Stimulated activated CD8-positive, alpha-beta memory T cell treated with anti-CD3 and anti-CD28 coated beads, Interleukin-15, amount 100 ng/mL, for 48 hours (primary cell): ENCODE measurements around the gene RBPMS2.

Experiments used
- DNase-seq, 2 donors: peaks; one replicate each; pipeline ENCODE4 v3.0.0-alpha.2; 2020; ENCODE audit warnings: low read depth in 2 of 2

RBPMS2 gene

GRCh38 chr15:64782751-64783150 is 7.4 kb upstream of the RBPMS2 start:
- no peak for DNase-seq

- DNase-seq: no peak
Observed at GRCh38 chr15:64781299-64781698, 5.9 kb upstream of the RBPMS2 start.

- no peak for DNase-seq
Observed at GRCh38 chr15:64780600-64781156, 5.3 kb upstream of the RBPMS2 start.

GRCh38 chr15:64779630-64780029 is 4.2 kb upstream of the RBPMS2 start:
- no peak for DNase-seq

GRCh38 chr15:64779024-64779423 is 3.6 kb upstream of the RBPMS2 start:
- DNase-seq: no peak

- no peak for DNase-seq
Observed at GRCh38 chr15:64776402-64776786, 1.0 kb upstream of the RBPMS2 start.

GRCh38 chr15:64774629-64775493 is 528 bp downstream of the RBPMS2 start:
- DNase-seq: no peak

GRCh38 chr15:64774037-64774628 is 1.3 kb downstream of the RBPMS2 start:
- DNase-seq: no peak

- DNase-seq: no peak
Observed at GRCh38 chr15:64773606-64774005, 1.8 kb downstream of the RBPMS2 start.

GRCh38 chr15:64772964-64773363 is 2.4 kb downstream of the RBPMS2 start:
- DNase-seq: no peak

GRCh38 chr15:64772488-64772887 is 2.9 kb downstream of the RBPMS2 start:
- no peak for DNase-seq

GRCh38 chr15:64770626-64771025 is 4.8 kb downstream of the RBPMS2 start:
- DNase-seq: no peak

- DNase-seq: no peak
Observed at GRCh38 chr15:64767203-64767602, 8.2 kb downstream of the RBPMS2 start.

GRCh38 chr15:64766058-64766457 is 9.3 kb downstream of the RBPMS2 start:
- no peak for DNase-seq

- DNase-seq: no peak
Observed at GRCh38 chr15:64763874-64764273, 11.5 kb downstream of the RBPMS2 start.

GRCh38 chr15:64763462-64763861 is 11.9 kb downstream of the RBPMS2 start:
- no peak for DNase-seq

GRCh38 chr15:64763021-64763420 is 12.4 kb downstream of the RBPMS2 start:
- no peak for DNase-seq

GRCh38 chr15:64762546-64762945 is 12.8 kb downstream of the RBPMS2 start:
- no peak for DNase-seq

- DNase-seq: no peak
Observed at GRCh38 chr15:64761156-64761555, 14.2 kb downstream of the RBPMS2 start.

GRCh38 chr15:64760056-64760455 is 15.3 kb downstream of the RBPMS2 start:
- DNase-seq: no peak

- no peak for DNase-seq
Observed at GRCh38 chr15:64755427-64755940, 19.9 kb downstream of the RBPMS2 start.

GRCh38 chr15:64754663-64755426 is 20.5 kb downstream of the RBPMS2 start:
- no peak for DNase-seq
